HepG2 (cell line): ENCODE data around the gene PTS. TPM values are rescaled to one million over a fixed set of nuclear protein-coding genes. Genes with fewer than 3 reads are reported as not detected.

ENCODE experiments used
- ATAC-seq: fragments of 200-7000 bp; cut with Tn5 transposase; 3 replicates; pipeline ENCODE4 v1.9.1; 2020; ENCODE audit warnings: mild to moderate bottlenecking, moderate library complexity
- BruUV-seq: library from RNA; stranded (reverse); fragments of 400-500 nt; replicated peaks from 2 replicates; lab custom pipeline; 2021; lab: Mats Ljungman, UMichigan
- CTCF ChIA-PET: fragments of 300-600 bp; formaldehyde crosslinking; extraction: SDS; loops from one replicate; lab custom pipeline; 2021; ENCODE audit warnings: low total read pairs, inconsistent platforms, low intra/inter-chr PET ratio; lab: Yijun Ruan, JAX
- POLR2A ChIA-PET: fragments of 350-600 bp; sonication (Branson Sonifier 250); formaldehyde crosslinking; loops from one replicate; lab custom pipeline; 2020; ENCODE audit warnings: antibody characterized with exemption, inconsistent platforms; lab: Yijun Ruan, JAX
- DNase-seq: peaks from one replicate; pipeline ENCODE4 v3.0.0-alpha.2; 2015; ENCODE audit warnings: low spot score
- FAIRE-seq: peaks from 3 replicates; lab custom pipeline; 2011; peaks lifted over from hg19 to GRCh38; lab: Jason Lieb, UNC
- H2AFZ ChIP-seq: one replicate; pipeline ENCODE4 v1.6.1; 2011; ENCODE audit warnings: low read length, inconsistent platforms
- H3K27ac ChIP-seq: fragments of 300-600 bp; 3 replicates; pipeline ENCODE4 v1.8.0; 2011; ENCODE audit warnings: mixed run types, mild to moderate bottlenecking, mixed read lengths, low read length, inconsistent platforms; ENCODE audit not compliant: insufficient read depth; ENCODE audit errors: extremely low read length
- H3K27me3 ChIP-seq, 2 experiments: fragments of 200-600 bp in 1 of 2; 2 replicates in 1 of 2; 3 replicates in 1 of 2; pipeline versions ENCODE4 v1.6.0 to v1.8.0; 2011; ENCODE audit warnings: low read length in 2 of 2, mild to moderate bottlenecking in 2 of 2, moderate library complexity in 2 of 2, inconsistent platforms in 1 of 2; ENCODE audit not compliant: insufficient read depth in 2 of 2, control insufficient read depth in 1 of 2
- H3K36me3 ChIP-seq, 2 experiments: fragments of 200-600 bp in 1 of 2; replicated peaks in 1 of 2; 2 replicates in 1 of 2; 3 replicates in 1 of 2; pipeline versions ENCODE4 v1.5.1 to v1.8.0; 2011; ENCODE audit warnings: low read length in 2 of 2, inconsistent platforms in 1 of 2; ENCODE audit not compliant: insufficient read depth in 2 of 2, control insufficient read depth in 1 of 2
- H3K4me1 ChIP-seq: 2 replicates; pipeline ENCODE4 v1.5.1; 2012; ENCODE audit warnings: low read length, inconsistent platforms; ENCODE audit not compliant: insufficient read depth
- H3K4me2 ChIP-seq: 2 replicates; pipeline ENCODE4 v1.6.0; 2011; ENCODE audit warnings: low read depth, low read length, inconsistent platforms
- H3K4me3 ChIP-seq, 3 experiments: fragments of 200-600 bp in 1 of 3; sonication (generic), shearing (Covaris generic) in 1 of 3; replicated peaks in 1 of 3; 2 replicates each; pipeline ENCODE4 v1.5.1; 2011 to 2016; ENCODE audit warnings: low read length in 3 of 3, inconsistent platforms in 2 of 3, low read depth in 2 of 3, mild to moderate bottlenecking in 2 of 3, control low read depth in 1 of 3, mixed read lengths in 1 of 3; ENCODE audit not compliant: insufficient read depth in 1 of 3
- H3K79me2 ChIP-seq: one replicate; pipeline ENCODE4 v1.6.1; 2011; ENCODE audit warnings: low read length, inconsistent platforms; ENCODE audit not compliant: insufficient read depth
- H3K9ac ChIP-seq: 2 replicates; pipeline ENCODE4 v1.6.0; 2011; ENCODE audit warnings: mild to moderate bottlenecking, low read depth, low read length, inconsistent platforms; ENCODE audit not compliant: insufficient read depth
- H3K9me3 ChIP-seq: 2 replicates; pipeline ENCODE4 v1.5.1; 2012; ENCODE audit warnings: mild to moderate bottlenecking, low read length
- H4K20me1 ChIP-seq: 2 replicates; pipeline ENCODE4 v1.6.0; 2011; ENCODE audit warnings: inconsistent platforms, mild to moderate bottlenecking, low read length, moderate library complexity; ENCODE audit not compliant: insufficient read depth
- HCFC1 ChIP-seq: fragments of 150-350 bp; IDR thresholded peaks from 2 replicates; pipeline ENCODE4 v1.6.1; 2014; ENCODE audit warnings: low read depth, low read length
- PRPF4 ChIP-seq: fragments of 200-400 bp; formaldehyde crosslinking; IDR thresholded peaks from 2 replicates; pipeline ENCODE4 v1.6.1; 2016; ENCODE audit warnings: low read length, low read depth; ENCODE audit not compliant: poor library complexity, severe bottlenecking
- SP140L ChIP-seq: sonication (generic); formaldehyde crosslinking; IDR thresholded peaks from 2 replicates; pipeline ENCODE4 v1.4.0; 2020; ENCODE audit warnings: missing genetic modification reagents, borderline replicate concordance
- TSC22D2 ChIP-seq: sonication (generic); formaldehyde crosslinking; IDR thresholded peaks from 2 replicates; pipeline ENCODE4 v1.5.1; 2020; ENCODE audit warnings: missing genetic modification reagents, mild to moderate bottlenecking, borderline replicate concordance
- ZBTB40 ChIP-seq, 2 experiments: fragments of 450-650 bp in 1 of 2; sonication (generic) in 1 of 2; formaldehyde crosslinking in 1 of 2; IDR thresholded peaks; 2 replicates each; pipeline versions ENCODE4 v1.6.1 to v1.8.0; 2016 to 2022; ENCODE audit warnings: antibody characterized with exemption in 1 of 2, mild to moderate bottlenecking in 1 of 2, missing genetic modification reagents in 1 of 2
- ZBTB43 ChIP-seq: sonication (generic); formaldehyde crosslinking; conservative IDR thresholded peaks from 2 replicates; pipeline ENCODE4 v1.4.0; 2020; ENCODE audit warnings: missing genetic modification reagents
- ZNF768 ChIP-seq: sonication (generic); formaldehyde crosslinking; IDR thresholded peaks from 2 replicates; pipeline ENCODE4 v1.4.0; 2020; ENCODE audit warnings: missing genetic modification reagents
- WGBS: methylation state at CpG from one replicate; pipeline ENCODE4 v1.1.6; 2017; ENCODE audit warnings: low lambda C conversion rate; 5-methylcytosine and 5-hydroxymethylcytosine counted together
- in situ Hi-C: cut with HindIII; loops from 2 replicates; pipeline ENCODE4 v1.10.0; 2017; ENCODE audit warnings: low pct_unique_long_range_greater_than_20kb; ENCODE audit not compliant: extremely low pct_ligation_motif_present
- intact Hi-C: fragments of 100-400 bp; cut with micrococcal nuclease; formaldehyde crosslinking; loops from one replicate; pipeline ENCODE4 v1.10.0; 2022; ENCODE audit not compliant: unreplicated experiment
- polyA plus RNA-seq, 8 experiments: library from polyadenylated mRNA; depleted of rRNA in 3 of 8; stranded (reverse) in 7 of 8; unstranded in 1 of 8; fragments of >200 nt; fragmentation: Illumina TruSeq in 4 of 8; extraction: Trizol in 4 of 8; gene quantifications; 2 replicates each; pipeline versions ENCODE4 v1.2.1 to v1.2.3, GENCODE V29; 2011 to 2016; ENCODE audit warnings: low read depth in 4 of 8, missing spikeins in 1 of 8, mixed read lengths in 1 of 8; ENCODE audit not compliant: insufficient read depth in 1 of 8
- total RNA-seq, 5 experiments: library from RNA; depleted of rRNA; stranded (reverse); fragments of >200 nt; fragmentation: Illumina TruSeq; extraction: Trizol; gene quantifications; 2 replicates each; pipeline ENCODE4 v1.2.3, GENCODE V29; 2016; ENCODE audit warnings: low read depth in 1 of 5
- TF ChIP-seq, protein P1 (sequence below): sonication (generic); formaldehyde crosslinking; IDR thresholded peaks from 2 replicates; pipeline ENCODE4 v1.5.0; 2020; ENCODE audit warnings: missing genetic modification reagents
- TF ChIP-seq, protein P2 (sequence below): sonication (generic); formaldehyde crosslinking; IDR thresholded peaks from 2 replicates; pipeline ENCODE4 v1.5.0; 2020; ENCODE audit warnings: mild to moderate bottlenecking, missing genetic modification reagents, borderline replicate concordance

Gene PTS
- total and polyA plus RNA-seq, 2 of the 13 experiments (the other 11 are each of a cell fraction or from before 2014, with no cell fraction given), result 33.6 to 49.3 TPM

DNA sequence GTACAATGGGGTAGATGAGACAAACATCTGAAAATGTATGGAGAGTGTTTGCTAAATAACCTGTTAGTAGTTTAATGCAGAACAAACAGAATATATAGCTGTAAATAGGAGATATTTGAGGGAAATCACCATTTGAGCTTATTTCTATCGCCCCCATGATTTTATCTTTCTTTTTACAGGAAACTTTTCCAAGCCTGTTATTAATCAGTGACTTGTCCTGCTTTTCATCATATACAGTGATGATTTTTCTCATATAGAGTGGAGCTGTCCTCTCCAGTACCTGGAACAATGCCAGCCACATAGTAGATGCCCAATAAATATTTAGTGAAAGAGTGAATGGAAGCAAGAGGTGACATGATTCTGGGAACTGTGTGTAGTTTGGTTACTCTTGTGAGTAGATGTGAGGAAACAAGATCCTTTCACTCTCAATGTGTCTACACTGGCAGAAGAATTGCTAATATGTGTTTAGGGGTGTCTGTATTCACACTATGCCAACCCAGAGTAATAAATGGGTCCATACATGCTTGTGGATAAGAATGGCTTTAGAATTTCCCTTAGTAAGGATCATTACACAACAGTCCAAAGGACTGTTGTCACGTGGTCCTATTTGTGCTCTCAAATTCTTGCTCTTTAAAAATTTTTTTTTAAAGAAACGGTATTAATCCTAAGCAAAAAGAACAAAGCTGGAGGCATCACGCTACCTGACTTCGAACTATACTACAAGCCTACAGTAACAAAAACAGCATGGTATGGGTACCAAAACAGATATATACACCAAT, 2.3 kb upstream of the PTS start:
- WGBS, result 62% methylated on average over 5 of the region's 5 CpGs
- DNase-seq, result no peak
- intact Hi-C loops, result loop anchor here (10.0 kb wide), 1 partner anchor 571 kb away; no protein-coding TSS in a partner anchor
- H3K9me3 ChIP-seq, result no peaks in the 10 kb centered on the region
- ChIA-PET POLR2A (no interaction called here), CTCF (no interaction called here)
- no peaks in the 10 kb centered on the region; a peak in 1 of 5 replicates for H3K27me3 ChIP-seq
- H3K4me3 ChIP-seq, result no peak overlapping the region
- no peak overlapping the region for H3K9ac ChIP-seq
- H3K4me1 ChIP-seq, result peaks cover 66% of the 10 kb centered on the region
- FAIRE-seq, result no peak
- H3K4me2 ChIP-seq, result no peak overlapping the region; the same call in 1 of the 2 replicates
- no peaks in the 10 kb centered on the region for H4K20me1 ChIP-seq
- BruUV-seq, result no TSS peak
- H3K79me2 ChIP-seq, result peaks cover 18% of the 10 kb centered on the region
- H3K27ac ChIP-seq, result no peak overlapping the region
- ATAC-seq, result no peak
- in situ Hi-C loops, result loop anchor here (5.0 to 10.0 kb wide), 2 partner anchors 58 to 231 kb away; no protein-coding TSS in a partner anchor
- H3K36me3 ChIP-seq, result 0 out of 5 replicates have a peak, but pooled peaks cover 0 to 5% of the 10 kb centered on the region in 2 experiments
- no peak overlapping the region for H2AFZ ChIP-seq
- TF ChIP-seq PRPF4, result no peak
- no peak for TF ChIP-seq TSC22D2 (CRISPR knock-in tag)
- TF ChIP-seq ZBTB43, result no peak
- TF ChIP-seq, protein P1, sequence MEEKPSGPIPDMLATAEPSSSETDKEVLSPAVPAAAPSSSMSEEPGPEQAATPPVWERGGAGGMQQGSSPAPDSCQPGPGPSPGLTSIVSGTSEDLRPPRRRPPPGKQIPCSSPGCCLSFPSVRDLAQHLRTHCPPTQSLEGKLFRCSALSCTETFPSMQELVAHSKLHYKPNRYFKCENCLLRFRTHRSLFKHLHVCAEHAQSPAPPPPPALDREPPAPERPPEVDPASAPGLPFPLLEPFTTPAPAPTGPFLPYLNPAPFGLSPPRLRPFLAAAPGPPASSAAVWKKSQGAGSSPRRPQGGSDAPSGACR (CRISPR knock-in tag), result no peak
- no peak for TF ChIP-seq ZBTB40 (IDR thresholded peaks at IDR 0.05)
- no peak for TF ChIP-seq ZBTB40 (CRISPR knock-in tag; IDR thresholded peaks at IDR 0.05)
- no peak for TF ChIP-seq ZNF768 (CRISPR knock-in tag)
- TF ChIP-seq HCFC1, result no peak
- no peak for TF ChIP-seq SP140L (CRISPR knock-in tag)
- TF ChIP-seq, protein P2, sequence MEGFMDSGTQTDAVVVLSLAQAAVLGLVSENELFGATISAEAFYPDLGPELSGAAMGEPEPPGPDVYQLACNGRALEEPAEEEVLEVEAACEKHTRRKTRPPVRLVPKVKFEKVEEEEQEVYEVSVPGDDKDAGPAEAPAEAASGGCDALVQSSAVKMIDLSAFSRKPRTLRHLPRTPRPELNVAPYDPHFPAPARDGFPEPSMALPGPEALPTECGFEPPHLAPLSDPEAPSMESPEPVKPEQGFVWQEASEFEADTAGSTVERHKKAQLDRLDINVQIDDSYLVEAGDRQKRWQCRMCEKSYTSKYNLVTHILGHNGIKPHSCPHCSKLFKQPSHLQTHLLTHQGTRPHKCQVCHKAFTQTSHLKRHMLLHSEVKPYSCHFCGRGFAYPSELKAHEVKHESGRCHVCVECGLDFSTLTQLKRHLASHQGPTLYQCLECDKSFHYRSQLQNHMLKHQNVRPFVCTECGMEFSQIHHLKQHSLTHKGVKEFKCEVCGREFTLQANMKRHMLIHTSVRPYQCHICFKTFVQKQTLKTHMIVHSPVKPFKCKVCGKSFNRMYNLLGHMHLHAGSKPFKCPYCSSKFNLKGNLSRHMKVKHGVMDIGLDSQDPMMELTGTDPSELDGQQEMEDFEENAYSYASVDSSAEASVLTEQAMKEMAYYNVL (CRISPR knock-in tag), result no peak
